ENCODE results near the gene NUP214.

NUP214 gene

DNA sequence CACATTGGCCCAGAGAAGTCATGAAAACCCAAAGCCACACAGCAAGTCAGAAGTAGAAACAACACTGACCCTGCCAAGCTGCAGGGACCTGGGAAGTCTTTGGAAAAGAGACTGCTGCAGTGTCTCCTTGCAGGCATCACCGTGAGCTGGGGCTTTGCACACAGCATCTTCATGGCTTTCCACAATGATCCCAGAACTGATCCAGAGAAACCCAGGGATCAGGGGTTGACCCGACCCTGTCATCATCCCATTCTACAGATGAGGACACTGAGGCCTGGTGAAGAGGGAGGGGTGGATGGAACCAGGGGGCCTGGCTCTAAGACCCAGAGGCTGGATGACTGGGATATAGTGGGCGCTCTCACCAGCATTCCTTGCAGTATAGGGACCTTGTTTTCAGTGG lies 155.3 kb downstream of the NUP214 start:
- TF ChIP-seq ZFX (IDR thresholded peaks at IDR 0.05; ENCODE audit: borderline replicate concordance) = no peak
- TF ChIP-seq, protein P1, sequence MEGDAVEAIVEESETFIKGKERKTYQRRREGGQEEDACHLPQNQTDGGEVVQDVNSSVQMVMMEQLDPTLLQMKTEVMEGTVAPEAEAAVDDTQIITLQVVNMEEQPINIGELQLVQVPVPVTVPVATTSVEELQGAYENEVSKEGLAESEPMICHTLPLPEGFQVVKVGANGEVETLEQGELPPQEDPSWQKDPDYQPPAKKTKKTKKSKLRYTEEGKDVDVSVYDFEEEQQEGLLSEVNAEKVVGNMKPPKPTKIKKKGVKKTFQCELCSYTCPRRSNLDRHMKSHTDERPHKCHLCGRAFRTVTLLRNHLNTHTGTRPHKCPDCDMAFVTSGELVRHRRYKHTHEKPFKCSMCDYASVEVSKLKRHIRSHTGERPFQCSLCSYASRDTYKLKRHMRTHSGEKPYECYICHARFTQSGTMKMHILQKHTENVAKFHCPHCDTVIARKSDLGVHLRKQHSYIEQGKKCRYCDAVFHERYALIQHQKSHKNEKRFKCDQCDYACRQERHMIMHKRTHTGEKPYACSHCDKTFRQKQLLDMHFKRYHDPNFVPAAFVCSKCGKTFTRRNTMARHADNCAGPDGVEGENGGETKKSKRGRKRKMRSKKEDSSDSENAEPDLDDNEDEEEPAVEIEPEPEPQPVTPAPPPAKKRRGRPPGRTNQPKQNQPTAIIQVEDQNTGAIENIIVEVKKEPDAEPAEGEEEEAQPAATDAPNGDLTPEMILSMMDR (IDR thresholded peaks at IDR 0.05) = no peak
- no peak overlapping the region for H3K27ac ChIP-seq

DNA sequence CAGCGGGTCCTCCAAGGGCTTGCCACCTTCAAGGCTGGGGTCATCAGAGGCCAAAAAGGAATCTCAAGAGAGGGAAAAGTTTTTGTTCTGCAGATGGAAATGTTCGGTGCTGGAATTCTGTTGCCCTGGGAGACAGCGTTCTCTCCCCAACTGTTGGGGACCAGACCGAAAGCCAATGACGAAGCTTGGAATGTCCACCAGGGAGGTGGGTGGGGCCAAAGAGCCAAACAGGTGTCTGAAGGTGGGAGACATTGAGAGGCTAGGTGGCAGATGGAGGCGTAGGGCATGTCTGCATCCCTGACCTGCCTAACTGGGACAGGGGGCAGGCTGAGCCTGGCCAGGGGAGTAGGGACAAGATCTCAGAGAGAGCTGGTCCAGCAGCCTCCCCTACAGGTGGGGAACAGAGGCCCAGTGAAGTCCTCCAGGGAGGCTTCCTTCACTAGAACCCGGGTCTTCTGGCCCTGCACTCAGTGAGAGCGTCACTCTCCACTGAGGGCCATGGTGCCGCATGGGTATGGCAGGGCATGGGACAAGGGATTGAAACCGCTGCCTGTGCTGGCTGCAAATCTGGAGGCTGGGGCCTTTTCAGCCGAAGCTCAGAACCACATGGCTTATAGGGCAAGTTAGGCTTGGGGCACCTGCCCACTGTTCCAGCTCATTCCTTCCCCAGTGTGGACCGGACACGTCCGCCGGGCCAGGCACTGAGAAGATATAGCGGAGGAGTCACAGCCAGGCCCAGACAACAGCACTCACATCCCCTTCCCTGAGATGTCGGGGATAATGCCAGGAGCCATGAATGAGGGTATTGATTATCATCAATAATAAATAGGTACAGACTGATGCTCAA lies 156.0 kb downstream of the NUP214 start:
- TF ChIP-seq ZFX (IDR thresholded peaks at IDR 0.05; ENCODE audit: borderline replicate concordance) = no peak
- TF ChIP-seq, protein P1 (IDR thresholded peaks at IDR 0.05) = no peak
- no peak overlapping the region for H3K27ac ChIP-seq

DNA sequence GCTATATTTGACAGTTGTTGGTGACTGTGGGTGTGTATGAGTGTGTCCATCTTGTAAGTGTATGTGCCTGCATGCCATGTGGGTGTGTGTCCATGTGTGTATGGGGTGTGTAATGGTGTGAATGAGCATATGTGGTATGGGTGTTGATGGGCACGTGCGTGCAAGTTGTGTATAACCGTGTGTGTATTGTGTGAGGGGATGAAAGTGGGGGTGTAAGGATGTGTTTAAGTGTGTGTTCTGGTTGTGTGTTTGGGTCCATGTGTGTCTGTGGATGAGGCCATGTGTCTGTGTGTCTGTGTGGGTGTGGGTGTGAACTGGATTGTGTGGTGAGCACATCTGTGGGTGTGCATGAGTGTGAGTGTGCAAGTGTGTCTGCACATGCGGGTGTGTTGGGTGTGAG lies 156.8 kb downstream of the NUP214 start:
- TF ChIP-seq ZFX (IDR thresholded peaks at IDR 0.05; ENCODE audit: borderline replicate concordance) = no peak
- TF ChIP-seq, protein P1 (IDR thresholded peaks at IDR 0.05) = no peak
- no peak overlapping the region for H3K27ac ChIP-seq

DNA sequence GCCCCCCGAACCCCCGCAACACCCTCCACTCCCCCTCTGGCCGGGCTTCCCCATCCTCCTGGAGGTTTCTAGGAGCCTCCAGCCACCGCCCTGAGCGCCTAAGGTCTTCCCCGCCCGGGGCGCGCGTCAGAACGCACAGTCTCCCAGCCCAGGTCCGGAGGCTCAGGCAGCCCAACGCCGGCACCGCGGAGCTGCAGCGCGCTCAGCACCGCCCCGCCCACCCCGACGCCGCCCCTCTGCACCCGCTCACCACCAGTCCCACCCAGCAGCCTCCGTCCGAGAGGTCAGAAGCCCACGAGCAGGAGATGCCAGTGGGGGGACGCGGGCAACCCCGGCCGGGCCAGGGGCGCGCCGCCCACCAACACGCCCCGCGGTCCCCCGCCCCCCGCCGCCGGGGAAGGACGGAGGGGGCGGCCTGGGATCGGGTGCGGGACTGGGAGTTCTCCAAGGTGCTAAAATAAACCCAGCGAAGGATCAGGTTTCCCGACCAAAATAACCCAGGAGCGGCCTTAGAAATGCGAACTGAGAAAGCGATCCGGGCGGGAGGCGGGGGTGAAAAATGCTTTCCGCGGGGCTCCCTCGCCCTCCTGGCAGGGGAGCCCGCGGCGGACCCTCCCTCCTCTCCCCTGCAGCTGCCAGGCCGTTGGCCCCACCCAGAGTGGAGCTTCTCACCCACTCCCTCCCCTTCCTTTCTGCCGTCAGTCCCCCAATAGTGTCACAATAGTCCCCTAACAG lies 157.5 kb downstream of the NUP214 start:
- TF ChIP-seq, protein P1 (IDR thresholded peaks at IDR 0.05) = no peak
- TF ChIP-seq ZFX (IDR thresholded peaks at IDR 0.05; ENCODE audit: borderline replicate concordance) = no peak
- no peak overlapping the region for H3K27ac ChIP-seq
